SHP77 (cell line): Measurements from ENCODE around the gene PGF.

Experiments
- DNase-seq, 2 experiments: peaks; one replicate each; lab custom pipeline; 2025; lab: John Stamatoyannopoulos, UW

PGF gene

DNA sequence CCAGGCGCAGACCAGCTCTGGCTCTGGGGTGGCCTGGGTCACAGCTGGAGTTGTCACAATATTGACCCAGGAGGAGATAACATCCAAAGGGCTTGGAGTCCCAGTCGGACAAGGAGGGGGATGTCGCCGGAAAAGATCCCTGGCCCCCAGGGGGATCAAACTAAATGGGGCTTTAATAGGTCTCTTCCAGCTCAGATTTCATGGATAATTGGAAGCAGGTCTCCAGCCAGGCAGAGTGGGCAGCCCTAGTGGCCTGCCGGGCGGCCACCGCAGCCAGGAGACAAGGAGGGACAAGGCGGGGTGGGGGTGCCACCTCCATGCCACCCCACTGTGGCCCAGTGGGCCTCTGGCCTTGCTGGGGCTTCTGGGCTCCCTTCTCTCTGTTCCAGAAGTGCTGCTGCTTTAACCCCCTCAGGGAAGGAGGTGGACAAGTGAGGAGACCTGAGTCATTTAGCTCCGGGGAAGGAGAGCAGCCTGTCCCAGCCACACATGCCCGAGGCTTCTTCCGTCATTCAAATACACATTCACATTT, 23.1 kb upstream of the PGF start:
- DNase-seq = no peak

DNA sequence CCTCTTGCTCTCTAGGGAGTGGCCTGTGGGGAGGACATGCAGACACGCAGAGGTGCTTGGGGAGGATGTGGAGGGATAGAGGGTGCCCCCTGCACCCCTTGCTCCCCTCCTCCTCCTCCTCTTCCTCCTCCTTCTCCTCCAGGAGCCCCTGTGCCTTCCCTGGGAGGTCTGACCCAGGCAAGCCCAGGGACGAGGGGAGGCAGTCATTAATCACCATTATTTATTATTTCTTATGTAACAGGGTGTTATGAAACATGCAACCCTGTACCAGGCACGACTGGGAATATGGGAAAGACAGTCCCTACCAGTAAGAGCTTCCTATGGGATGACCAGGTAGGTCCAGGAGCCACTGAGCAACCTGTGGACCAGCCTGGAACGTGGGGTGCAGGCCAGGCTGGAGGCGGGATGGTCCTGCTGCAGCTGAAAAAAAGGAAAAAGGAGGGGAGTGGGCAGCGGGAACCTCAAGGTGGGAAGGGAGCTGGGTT, 22.5 kb upstream of the PGF start:
- no peak for DNase-seq

DNA sequence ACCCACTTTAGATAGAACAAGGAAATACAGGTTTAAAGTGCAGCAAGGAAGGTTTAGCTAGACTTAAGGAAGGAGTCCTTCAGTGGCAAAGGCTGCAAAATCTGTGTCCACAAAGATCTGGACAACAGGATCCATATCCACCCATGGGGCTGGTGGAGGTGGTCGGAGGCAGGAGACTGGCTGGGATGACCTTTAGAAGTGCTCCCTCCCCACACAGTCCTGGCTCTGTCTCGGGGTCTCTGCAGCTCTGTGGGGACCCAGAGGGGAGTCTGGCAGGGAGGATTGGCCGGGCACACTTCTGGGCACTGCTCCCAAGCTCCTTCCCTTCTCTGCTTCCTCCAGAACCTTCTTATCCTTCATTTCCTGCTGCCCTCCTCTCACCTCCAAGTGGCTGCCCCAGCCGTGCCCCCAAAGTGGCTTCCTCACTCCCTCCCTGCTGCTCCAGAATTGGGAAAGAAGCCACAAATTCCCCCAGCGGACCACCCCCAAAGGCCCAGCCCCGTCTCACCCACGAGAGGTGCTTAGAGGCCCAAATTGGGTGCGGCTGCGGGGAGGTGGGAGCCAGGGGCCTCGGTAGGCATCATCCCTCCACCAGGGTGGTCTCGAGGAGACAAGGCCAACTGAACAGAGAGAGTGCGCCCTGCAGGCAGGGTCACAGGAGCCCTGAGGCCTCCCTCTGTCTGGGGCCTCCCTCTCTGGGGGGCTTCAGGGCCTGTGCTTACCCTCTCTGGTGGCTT, 21.9 kb upstream of the PGF start:
- no peak for DNase-seq

DNA sequence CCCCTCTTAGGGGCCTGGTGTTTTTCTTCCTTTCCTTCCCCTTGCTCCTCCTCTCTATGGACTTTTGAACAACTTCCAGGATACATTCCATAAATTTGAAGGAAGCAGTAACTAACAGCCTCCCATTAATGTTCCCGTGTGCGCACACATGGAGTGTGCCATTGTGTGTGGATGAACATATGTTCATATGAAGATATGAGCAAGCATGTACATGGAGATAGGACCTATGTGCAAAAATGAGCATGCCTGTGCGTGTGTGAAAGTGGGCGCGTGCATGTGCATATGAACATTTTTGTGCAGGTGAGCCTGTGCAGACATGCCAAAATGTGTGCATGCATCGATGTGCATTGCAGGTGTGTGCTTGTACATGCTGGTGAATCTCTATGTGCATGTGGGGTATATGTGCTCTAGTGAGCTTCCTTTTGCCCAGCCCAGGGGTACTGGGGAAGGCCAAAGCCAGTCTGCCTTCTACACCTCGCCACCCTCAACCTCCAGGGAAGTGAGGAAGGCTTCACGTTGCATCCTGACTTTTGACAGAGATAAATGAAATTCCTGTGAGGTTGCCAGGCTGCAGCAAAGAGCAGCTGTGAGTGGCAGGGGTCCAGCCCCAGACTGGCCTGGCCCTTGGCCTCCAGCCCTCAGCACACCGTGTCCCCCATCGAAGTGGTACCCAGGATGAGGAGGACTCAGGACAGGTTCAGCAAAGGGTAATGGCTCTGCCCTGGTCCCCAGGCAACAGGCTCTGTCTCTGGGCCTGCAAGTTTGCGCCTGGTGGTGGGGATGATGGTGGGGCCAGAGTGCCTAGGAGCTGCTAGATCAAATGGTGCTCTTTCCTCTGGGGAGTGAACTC, 21.1 kb upstream of the PGF start:
- no peak for DNase-seq

DNA sequence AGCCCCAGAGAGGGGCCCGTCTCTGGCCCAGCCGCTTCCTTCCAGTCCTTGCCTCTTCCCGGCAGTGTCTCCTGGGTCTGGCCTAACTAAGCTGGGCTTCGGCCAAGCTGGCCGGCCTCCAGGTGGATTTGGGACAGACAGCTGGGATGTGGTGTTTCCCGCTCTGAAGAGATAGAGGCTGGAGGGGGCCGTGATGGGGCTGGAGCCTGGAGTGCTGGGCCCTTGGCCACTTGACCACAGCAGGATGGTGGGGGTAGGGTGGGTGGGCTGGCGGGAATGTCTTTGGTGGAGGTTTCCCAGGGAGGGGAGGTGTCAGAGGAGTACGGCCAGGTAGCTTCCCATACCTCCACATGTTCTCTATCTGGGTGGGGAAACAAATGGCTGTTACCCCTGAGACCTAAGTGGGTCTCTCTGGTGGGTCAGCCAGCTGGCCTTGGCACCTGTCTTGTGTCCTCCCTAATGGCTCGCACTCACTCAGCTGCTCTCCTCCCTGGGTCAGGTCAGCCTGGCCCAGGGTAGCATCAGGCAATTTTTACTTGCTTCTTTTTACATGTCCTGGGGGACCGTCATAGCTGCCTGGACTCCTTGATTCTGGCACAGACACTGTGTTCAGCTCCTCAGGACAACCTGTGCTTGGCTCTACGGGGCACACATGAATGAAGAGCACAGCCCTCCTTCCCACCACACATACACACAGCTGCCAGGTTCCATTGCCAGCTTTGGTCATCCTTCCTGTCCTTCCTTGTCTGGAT, 19.8 kb upstream of the PGF start:
- no peak for DNase-seq

DNA sequence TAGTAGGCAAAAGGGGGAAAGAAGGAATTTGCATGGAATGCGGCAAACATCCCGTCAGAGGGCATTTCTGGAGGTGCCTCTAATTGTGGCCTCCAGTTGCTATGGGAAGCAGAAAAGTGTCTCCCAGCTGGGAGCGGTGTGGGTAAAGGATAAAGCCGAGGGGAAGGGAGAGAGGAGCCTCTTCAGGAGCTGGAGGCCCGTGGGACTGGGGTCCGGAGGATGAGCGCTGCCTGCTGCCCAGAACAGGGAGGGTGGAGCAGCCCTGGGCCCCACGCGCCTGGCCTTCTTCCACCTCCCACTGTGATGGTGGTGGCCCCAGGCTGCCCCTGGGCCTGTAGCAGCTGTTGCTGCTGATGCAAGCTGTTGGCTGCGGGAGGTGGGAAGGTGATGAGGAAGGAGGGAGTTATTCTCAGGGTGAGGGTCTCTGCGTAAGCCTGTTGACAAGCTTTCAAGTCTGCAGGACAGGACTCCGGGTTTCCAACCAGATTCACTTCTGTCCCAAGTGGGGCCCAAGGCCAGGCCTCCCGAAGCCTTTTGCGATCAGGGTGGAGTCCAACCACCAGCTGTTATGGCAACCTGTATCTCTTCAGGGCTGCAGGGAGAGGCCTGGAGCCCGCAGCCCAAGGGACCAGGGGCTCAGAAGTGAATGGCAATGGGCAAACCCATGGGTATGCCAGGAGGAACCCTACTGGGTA, 19.1 kb upstream of the PGF start:
- no peak for DNase-seq

DNA sequence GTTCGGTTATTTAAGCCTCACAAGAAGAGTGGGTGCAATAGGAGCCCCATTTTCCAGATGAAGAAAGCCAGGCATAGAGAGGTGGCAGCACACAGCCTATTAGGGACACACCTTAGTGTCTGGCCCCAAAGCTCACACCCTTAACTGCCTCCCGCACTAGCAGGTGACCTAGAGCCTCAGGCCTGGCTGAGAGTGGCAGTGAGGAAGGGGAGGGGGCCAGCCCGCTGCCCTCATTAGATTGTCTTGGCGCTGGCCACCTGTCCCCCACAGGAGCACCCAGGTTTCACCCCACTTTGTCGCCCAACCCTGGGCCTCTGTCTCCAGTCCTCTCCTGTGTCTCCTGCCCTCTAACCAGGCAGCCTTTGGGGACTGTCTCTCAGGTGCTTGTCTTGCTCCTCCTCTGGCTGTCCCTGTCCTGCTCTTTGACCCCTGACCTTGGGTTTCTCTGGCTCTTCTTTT, 18.5 kb upstream of the PGF start:
- DNase-seq = no peak

DNA sequence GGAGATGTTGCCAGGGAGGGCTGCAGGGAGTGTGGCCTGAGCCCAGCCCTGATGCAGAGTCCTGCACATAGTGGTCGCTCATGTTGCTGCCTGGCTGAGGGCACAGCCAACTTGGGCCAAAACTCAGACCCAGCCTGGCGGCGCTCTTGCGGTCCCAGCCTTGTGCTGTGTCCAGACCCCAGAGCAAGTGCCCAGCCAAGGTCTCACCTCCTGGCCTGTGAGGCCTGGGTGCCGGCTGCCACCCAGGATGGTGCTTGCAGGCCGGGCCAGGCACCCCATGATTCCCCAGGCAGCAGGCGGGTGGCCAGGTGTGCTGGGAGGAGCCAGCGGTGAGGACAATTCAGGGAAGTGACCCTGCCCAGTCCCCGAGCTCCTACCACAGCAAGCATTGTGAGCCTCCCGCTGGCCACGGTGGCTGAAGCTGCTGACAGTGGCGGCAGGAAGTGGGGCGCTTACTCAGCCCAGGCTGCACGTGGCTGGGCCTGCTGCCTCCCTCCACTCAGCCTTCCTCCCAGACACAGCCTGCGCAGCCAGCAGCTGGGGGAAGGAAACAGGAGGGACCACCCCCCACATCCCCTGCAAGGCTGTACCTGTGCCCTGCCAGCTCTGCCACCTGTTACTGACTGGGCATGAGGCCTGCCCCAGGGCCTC, 17.7 kb upstream of the PGF start:
- DNase-seq = no peak

DNA sequence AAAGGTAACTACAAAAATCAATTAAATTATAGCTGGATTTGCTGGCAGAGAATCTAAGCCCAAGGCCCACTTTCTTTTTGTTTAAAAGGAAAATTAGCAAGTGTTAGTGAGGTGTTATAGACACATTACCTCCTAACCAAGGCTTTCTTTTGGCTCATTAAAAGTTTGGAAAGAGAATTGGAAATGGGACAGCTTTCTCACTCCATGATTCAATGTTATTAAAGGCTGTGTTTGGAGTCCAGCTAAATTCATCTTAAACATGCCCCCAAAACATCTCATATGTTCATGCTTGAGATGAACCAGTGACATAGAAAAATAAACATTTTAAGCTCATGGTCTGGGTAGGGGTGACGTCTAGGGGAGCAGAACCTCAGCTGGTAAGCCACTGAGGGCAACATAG, 13.4 kb upstream of the PGF start:
- no peak for DNase-seq

DNA sequence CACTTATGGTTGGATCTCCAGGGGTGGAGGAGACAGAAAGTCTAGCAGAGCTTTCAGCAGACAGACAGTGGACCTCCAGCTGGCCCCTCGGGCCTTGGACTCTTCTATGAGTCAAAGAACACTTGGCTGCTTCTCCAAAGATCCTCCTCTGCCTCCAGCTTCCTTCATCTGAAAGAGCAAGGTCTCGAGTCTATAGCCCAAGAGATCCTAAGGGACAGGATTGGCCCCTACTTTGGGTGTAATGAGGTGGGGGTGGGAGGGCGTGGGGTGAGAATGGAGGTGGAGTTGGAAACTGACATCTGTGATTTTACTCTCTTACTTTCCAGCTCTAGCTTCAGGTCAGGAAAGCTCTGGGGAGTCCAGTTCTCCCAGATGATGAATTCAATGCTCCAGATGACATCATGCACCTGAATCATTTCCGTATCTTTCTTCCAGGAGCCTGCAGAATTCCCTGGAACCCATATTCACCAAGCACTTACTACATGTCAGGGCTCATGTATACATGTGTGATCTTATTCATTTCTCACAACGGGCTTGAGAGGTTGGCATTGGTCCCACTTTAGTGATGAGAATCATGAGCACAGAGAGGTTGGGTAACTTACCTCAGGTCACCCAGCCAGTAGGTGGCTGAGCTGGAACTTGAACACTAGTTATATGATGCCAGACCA, 10.2 kb upstream of the PGF start:
- DNase-seq = no peak

DNA sequence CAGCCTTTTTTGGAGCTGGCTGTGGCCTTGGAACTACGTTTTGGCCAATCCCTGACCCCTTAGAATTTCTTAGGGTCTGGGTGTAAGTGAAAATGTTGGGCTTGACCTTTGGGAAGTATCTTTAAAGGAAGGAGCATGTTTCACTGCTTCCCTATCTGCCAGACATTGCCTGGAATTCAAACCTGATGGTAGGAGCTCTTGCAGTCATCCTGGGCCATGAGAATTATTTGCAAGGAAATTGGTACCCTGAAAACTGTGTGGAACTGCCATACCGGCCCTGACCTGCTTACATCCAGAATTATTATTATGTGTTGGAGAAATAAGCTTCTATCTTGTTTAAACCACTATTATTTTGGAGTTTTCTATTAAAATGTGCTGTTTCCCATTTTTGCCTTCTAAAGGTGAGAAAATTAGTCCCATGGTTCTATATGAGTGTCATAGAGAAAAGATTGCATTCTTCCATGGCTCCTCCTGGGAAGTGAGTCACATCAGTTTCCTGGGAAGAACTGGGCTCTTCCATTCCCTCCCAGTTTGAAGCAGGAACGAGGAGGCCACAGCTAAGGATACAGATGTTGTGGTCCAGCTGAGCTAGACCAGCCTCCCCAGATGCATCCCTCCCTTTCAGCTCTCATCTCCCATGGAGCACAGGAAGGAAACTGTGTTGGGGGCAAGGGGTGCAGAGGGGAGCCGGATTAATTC, 9.5 kb upstream of the PGF start:
- DNase-seq = no peak

DNA sequence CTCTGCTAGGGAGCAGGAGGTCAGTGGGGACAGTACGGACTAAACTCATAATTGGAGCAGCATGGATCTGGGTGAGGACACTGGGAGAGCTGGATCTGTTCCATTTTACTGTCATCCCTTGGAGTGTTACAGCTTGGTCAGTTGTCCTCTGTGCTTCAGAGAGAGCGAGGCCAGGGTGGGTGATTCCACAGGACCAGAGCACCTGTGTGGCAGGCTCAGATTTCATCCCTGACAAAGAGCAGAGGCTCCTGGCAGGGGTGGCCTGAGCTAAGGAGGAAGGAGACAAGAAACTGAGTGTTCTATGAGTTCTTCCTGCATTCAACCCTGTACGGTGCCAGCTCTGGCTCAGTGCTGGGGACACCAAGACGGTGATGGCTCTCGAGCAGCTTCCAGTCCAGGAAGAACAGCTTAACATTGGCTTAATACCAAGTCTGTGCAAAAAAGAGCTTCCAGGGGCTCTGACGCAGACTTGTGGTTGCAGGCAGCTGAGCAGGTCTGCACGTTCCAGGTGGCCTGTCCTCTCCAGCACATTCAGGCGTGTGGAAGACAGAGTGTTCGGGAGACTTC, 8.4 kb upstream of the PGF start:
- peak; percentile 8 to 18 for DNase-seq

DNA sequence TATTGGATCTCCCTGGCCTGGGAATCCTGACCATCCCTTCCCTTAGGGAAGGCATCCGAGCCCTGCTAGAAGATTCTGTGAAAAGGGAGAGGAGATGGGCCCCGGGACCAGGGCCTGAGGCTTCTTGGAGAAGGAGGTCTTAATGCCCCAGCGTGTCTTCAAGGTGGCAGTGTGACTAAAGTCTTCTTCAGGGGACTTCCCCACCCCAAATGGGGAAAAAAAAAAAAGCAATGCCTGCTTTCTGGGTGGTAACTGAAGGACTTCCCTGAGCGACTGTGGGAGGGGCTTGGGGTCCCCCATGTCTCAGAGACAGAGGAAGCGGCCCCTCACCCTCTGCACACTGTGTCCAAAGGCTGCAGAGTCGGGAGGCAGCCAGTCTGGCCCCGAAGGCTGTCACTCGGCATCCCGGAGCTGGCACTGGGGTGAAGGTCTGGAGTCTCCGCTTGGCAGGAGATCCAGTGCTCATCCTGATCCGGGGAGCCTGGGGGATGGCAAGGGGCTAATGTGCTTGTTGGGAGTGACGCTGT, 7.8 kb upstream of the PGF start:
- DNase-seq = no peak

DNA sequence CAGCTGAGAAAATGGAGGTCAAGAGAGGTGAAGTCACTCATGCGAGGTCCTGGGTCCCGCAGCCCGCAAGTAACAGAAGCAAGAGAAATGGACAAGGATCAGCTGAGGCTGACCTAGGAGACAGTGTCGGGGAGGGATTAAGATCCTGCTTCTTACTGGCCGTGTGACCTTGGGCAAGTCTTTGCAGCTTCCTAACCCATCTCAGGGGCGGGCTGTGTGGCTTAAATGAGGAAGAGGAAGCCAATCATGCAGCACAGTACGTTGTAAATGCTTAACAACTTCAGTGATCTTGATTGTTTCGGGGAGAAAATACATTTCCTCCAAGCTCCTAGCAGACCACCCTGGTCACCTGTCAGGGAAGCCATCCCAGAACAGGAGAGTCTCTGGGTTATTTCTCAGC, 7.1 kb upstream of the PGF start:
- no peak for DNase-seq

DNA sequence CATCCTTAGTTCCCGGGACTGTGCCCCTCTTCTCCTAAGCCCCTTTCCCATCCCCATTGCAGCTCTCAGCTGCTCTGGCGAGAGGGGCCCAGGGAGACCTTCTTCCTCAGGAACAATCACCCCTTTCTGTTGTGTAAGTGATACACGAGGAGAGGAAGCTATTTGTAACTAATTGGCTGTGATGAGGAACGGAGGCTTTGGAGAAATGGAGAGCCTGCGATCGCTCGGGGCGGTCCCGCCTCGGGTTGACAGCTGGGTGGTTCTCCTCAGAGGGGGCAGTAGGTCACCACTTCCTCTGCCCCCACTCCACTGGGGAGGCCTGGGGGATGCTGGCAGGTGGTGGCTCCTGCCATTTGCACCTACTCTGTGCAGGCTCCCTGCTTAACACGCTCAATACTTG, 6.6 kb upstream of the PGF start:
- no peak for DNase-seq

DNA sequence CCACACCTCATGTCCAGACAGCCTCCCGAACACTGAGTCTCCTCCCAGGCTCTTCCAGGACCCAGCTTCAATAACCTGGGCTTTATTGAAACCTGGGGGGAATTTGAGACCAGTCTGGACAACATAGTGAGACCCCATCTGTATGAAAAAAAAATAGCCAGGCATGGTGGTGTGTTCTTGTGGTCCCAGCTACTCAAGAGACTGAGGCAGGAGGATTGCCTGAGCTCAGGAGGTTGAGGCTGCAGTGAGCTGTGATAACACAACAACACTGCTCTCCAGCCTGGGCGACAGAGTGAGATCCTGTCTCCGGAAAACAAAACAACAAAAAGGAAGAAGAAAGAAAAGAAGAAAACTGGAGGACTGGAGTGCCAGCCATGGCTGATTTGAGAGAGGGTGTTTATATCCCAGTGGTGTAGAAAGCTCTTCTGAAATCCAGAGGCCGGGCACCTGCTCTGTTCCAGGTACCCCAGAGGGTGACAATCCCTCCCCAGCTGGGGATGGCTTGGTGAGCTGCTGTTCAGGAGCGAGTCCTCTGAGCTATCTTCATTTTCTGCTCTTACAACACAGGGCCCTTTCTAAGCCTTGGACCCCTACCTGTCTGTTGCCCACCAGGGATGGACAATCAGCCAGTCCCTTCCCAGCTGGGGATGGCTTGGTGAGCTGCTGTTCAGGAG, 6.0 kb upstream of the PGF start:
- no peak for DNase-seq

DNA sequence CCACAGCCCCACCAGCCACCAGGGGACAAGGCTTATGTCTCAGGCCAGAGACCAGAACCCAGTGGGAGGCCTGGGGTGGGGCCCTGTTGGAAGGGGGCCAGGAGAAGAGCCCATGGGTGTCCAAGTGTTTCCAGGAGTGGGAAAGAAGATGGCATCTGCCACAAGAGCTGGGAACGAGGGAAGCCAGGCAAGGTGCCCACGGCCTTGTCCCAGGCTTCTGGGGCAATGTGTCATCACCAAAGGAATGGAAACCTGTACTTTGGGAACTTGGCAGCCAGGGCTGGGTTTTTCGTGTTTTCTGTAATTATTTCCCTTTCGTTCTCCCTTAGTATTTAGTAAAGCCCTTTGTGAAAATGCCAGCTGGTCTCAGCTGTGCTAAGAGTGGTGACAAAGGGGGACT, 5.3 kb upstream of the PGF start:
- DNase-seq = no peak

DNA sequence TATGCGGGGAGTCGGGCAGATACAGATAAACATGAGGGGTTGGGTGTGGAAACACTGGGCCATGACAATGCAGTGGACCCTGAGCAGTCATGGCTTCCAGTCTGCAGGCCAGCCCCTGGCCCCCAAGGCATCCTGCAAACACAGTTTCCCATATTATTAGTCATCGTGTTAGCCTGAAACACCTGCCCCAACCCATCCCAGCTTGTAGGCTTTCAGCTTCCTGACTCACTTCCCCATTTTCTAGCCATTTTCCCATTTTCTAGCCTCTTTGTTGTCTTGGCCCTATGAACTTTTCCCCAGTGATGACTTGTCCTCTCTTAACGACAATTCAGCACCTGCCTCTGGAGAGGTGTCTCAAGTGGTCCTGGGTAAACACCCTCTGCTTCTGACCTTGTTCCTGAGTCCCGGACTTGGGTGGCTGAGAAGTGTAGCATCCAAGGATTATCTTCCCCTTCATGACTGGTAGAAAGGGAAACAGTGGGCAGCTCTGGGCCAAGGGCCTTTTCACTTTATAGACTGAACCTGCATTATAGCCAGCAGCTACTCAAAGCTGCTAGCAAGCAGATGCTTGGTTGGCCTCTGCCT, 4.3 kb upstream of the PGF start:
- DNase-seq = no peak
